Measurements from ENCODE around the gene ARL8A. TPM values are rescaled to one million over a fixed set of nuclear protein-coding genes. Genes with fewer than 3 reads are reported as not detected.

Gene ARL8A
- total RNA-seq, 1 donor = 16.9 TPM

GRCh38 chr1:202129453-202130296 lies 14.9 kb downstream of the ARL8A start:
- DNase-seq (ENCODE audit: low read depth) = no peak
- H3K4me3 ChIP-seq (ENCODE audit: low read depth, low read length) = no peak overlapping the region
- TF ChIP-seq CTCF (IDR thresholded peaks at IDR 0.05; ENCODE audit: insufficient read depth, low read length) = no peak

GRCh38 chr1:202127836-202128622 lies 16.5 kb downstream of the ARL8A start:
- no peak for DNase-seq (ENCODE audit: low read depth)
- no peak for TF ChIP-seq CTCF (IDR thresholded peaks at IDR 0.05; ENCODE audit: insufficient read depth, low read length)
- H3K4me3 ChIP-seq (ENCODE audit: low read depth, low read length) = no peak overlapping the region

GRCh38 chr1:202127061-202127460 lies 17.5 kb downstream of the ARL8A start:
- H3K4me3 ChIP-seq (ENCODE audit: low read depth, low read length) = no peak overlapping the region
- DNase-seq (ENCODE audit: low read depth) = no peak
- TF ChIP-seq CTCF (IDR thresholded peaks at IDR 0.05; ENCODE audit: insufficient read depth, low read length) = no peak

GRCh38 chr1:202126426-202126825 lies 18.1 kb downstream of the ARL8A start:
- TF ChIP-seq CTCF (IDR thresholded peaks at IDR 0.05; ENCODE audit: insufficient read depth, low read length) = no peak

GRCh38 chr1:202125611-202126010 lies 18.9 kb downstream of the ARL8A start:
- H3K4me3 ChIP-seq (ENCODE audit: low read depth, low read length) = no peak overlapping the region
- no peak for DNase-seq (ENCODE audit: low read depth)
- no peak for TF ChIP-seq CTCF (IDR thresholded peaks at IDR 0.05; ENCODE audit: insufficient read depth, low read length)

More at GRCh38 chr1:202126426-202126825, 18.1 kb downstream of the ARL8A start:
- H3K4me3 ChIP-seq (ENCODE audit: low read depth, low read length) = no peak overlapping the region
- no peak for DNase-seq (ENCODE audit: low read depth)

GRCh38 chr1:202124142-202124541 lies 20.4 kb downstream of the ARL8A start:
- no peak overlapping the region for H3K4me3 ChIP-seq (ENCODE audit: low read depth, low read length)
- TF ChIP-seq CTCF (IDR thresholded peaks at IDR 0.05; ENCODE audit: insufficient read depth, low read length) = no peak
- DNase-seq (ENCODE audit: low read depth) = no peak

All from fibroblast of the aortic adventitia (primary cell).